ENCODE data around the gene ZNF470. TPM values are rescaled to one million over a fixed set of nuclear protein-coding genes. Genes with fewer than 3 reads are reported as not detected.

The ZNF470 gene
- total and polyA plus RNA-seq, 5 experiments from 2014 or later: 1.7 to 9.0 (median 3.4) TPM

GRCh38 chr19:56573914-56574313 lies 6.6 kb downstream of the ZNF470 start:
- peaks cover 18 to 95% (median 51%) of the 10 kb centered on the region in 9 donors for H3K9me3 Mint-ChIP-seq
- DNase-seq (no peak), ATAC-seq (no peak)
- POLR2A ChIA-PET: no interaction called here
- no peak overlapping the region for H3K27ac Mint-ChIP-seq
- no peaks in the 10 kb centered on the region for H3K27me3 Mint-ChIP-seq
- H3K4me1 Mint-ChIP-seq: no peaks in the 10 kb centered on the region
- peaks cover 61 to 78% (median 62%) of the 10 kb centered on the region in 3 donors for H3K36me3 Mint-ChIP-seq
- no peak overlapping the region for H3K4me3 Mint-ChIP-seq

GRCh38 chr19:56577719-56578602 lies 10.7 kb downstream of the ZNF470 start:
- Mint-ChIP-seq H3K9me3 (peaks cover 21 to 99% (median 56%) of the 10 kb centered on the region in 9 donors), H3K4me1 (peaks cover 0 to 2% (median under 1%) of the 10 kb centered on the region in 4 donors), H3K27me3 (no peaks in the 10 kb centered on the region), H3K4me3 (no peak overlapping the region), H3K27ac (no peak overlapping the region), H3K36me3 (peaks cover 34 to 72% (median 59%) of the 10 kb centered on the region in 3 donors)
- ATAC-seq (no peak), DNase-seq (no peak)
- POLR2A ChIA-PET: no interaction called here

GRCh38 chr19:56594446-56594782 lies 27.1 kb downstream of the ZNF470 start:
- POLR2A ChIA-PET: interaction anchor here (1.5 kb wide), 1 partner anchor 28 kb away, joined by 3 read pairs; no protein-coding TSS in a partner anchor
- peak overlapping the region; percentile 81 to 99 (median 95) for H3K4me3 Mint-ChIP-seq
- peaks cover 20 to 36% (median 35%) of the 10 kb centered on the region in 3 donors for H3K36me3 Mint-ChIP-seq
- H3K9me3 Mint-ChIP-seq: peaks cover 6 to 61% (median 41%) of the 10 kb centered on the region in 9 donors
- no peak for ATAC-seq
- H3K27ac Mint-ChIP-seq: peak overlapping the region; percentile 34 to 90 (median 70)
- peaks cover 16 to 25% (median 24%) of the 10 kb centered on the region in 4 donors for H3K4me1 Mint-ChIP-seq
- H3K27me3 Mint-ChIP-seq: no peaks in the 10 kb centered on the region
- no peak for DNase-seq

- H3K4me1 Mint-ChIP-seq: peaks cover 16 to 25% (median 24%) of the 10 kb centered on the region in 4 donors
- H3K36me3 Mint-ChIP-seq: peaks cover 26 to 38% (median 36%) of the 10 kb centered on the region in 3 donors
- no peaks in the 10 kb centered on the region for H3K27me3 Mint-ChIP-seq
- DNase-seq (peak; percentile 75 to 93 (median 84)), ATAC-seq (peak; percentile 96 to 97)
- peak within 1 kb of the TSS; percentile 51 to 96 (median 92) for H3K27ac Mint-ChIP-seq
- POLR2A ChIA-PET: interaction anchor here (0.7 to 1.5 kb wide), 3 partner anchors 28 to 651 kb away, joined by 3 to 6 read pairs (median 5); no protein-coding TSS in a partner anchor
- peaks cover 6 to 61% (median 41%) of the 10 kb centered on the region in 9 donors for H3K9me3 Mint-ChIP-seq
- peak within 1 kb of the TSS; percentile 81 to 99 (median 95) for H3K4me3 Mint-ChIP-seq
These were observed 27.7 kb downstream of the ZNF470 start, which contains the start of gene ZNF71 for GRCh38 chr19:56594783-56595547. ZNF71 (plus strand) TSS chr19:56595302; CDS start chr19:56601559, 6,257 bp downstream.

- peaks cover 28 to 39% (median 37%) of the 10 kb centered on the region in 3 donors for H3K36me3 Mint-ChIP-seq
- POLR2A ChIA-PET: interaction anchor here (0.7 to 1.5 kb wide), 3 partner anchors 29 to 651 kb away, joined by 3 to 6 read pairs (median 5); no protein-coding TSS in a partner anchor
- ATAC-seq (peak; percentile 37 to 41), DNase-seq (peak in 1 of 10 donors; percentile 64)
- H3K27ac Mint-ChIP-seq: peak overlapping the region; percentile 51 to 96 (median 92)
- H3K4me3 Mint-ChIP-seq: peak overlapping the region; percentile 81 to 99 (median 95)
- H3K4me1 Mint-ChIP-seq: peaks cover 16 to 27% (median 24%) of the 10 kb centered on the region in 4 donors
- H3K9me3 Mint-ChIP-seq: peaks cover 8 to 59% (median 37%) of the 10 kb centered on the region in 9 donors
- H3K27me3 Mint-ChIP-seq: no peaks in the 10 kb centered on the region
These were observed 28.3 kb downstream of the ZNF470 start for GRCh38 chr19:56595548-56595899.

GRCh38 chr19:56596676-56597075 lies 29.4 kb downstream of the ZNF470 start:
- Mint-ChIP-seq H3K9me3 (peaks cover 8 to 62% (median 38%) of the 10 kb centered on the region in 9 donors), H3K27me3 (no peaks in the 10 kb centered on the region), H3K4me1 (peaks cover 19 to 28% (median 24%) of the 10 kb centered on the region in 4 donors), H3K36me3 (peaks cover 40 to 44% (median 42%) of the 10 kb centered on the region in 3 donors), H3K27ac (no peak overlapping the region), H3K4me3 (peak overlapping the region in 9 of 10 donors; percentile 81 to 99 (median 95))
- POLR2A ChIA-PET: no interaction called here
- no peak for DNase-seq
- no peak for ATAC-seq

GRCh38 chr19:56597696-56598095 lies 30.4 kb downstream of the ZNF470 start:
- POLR2A ChIA-PET: interaction anchor here (0.9 kb wide), 1 partner anchor 16 kb away, joined by 3 read pairs; no protein-coding TSS in a partner anchor
- Mint-ChIP-seq H3K27me3 (no peaks in the 10 kb centered on the region), H3K4me3 (no peak overlapping the region), H3K9me3 (peaks cover 9 to 64% (median 36%) of the 10 kb centered on the region in 9 donors), H3K27ac (no peak overlapping the region), H3K36me3 (peaks cover 43 to 54% (median 49%) of the 10 kb centered on the region in 3 donors), H3K4me1 (peaks cover 19 to 28% (median 24%) of the 10 kb centered on the region in 4 donors)
- DNase-seq (no peak), ATAC-seq (no peak)

GRCh38 chr19:56601375-56601774 lies 34.1 kb downstream of the ZNF470 start:
- ATAC-seq: no peak
- Mint-ChIP-seq H3K27me3 (no peaks in the 10 kb centered on the region), H3K36me3 (peaks cover 57 to 87% (median 69%) of the 10 kb centered on the region in 3 donors), H3K4me3 (peak overlapping the region in 1 of 10 donors; percentile 26), H3K9me3 (peaks cover 21 to 87% (median 44%) of the 10 kb centered on the region in 9 donors), H3K4me1 (peaks cover 2 to 9% (median 8%) of the 10 kb centered on the region in 4 donors), H3K27ac (no peak overlapping the region)
- no peak for DNase-seq
- POLR2A ChIA-PET: no interaction called here

GRCh38 chr19:56603829-56604228 lies 36.6 kb downstream of the ZNF470 start:
- ATAC-seq: no peak
- no peak overlapping the region for H3K27ac Mint-ChIP-seq
- H3K4me1 Mint-ChIP-seq: peaks cover 0 to 3% (median 2%) of the 10 kb centered on the region in 4 donors
- no peak overlapping the region for H3K4me3 Mint-ChIP-seq
- DNase-seq: no peak
- H3K9me3 Mint-ChIP-seq: peaks cover 15 to 96% (median 56%) of the 10 kb centered on the region in 9 donors
- H3K36me3 Mint-ChIP-seq: peaks cover 66 to 88% (median 75%) of the 10 kb centered on the region in 3 donors
- POLR2A ChIA-PET: no interaction called here
- H3K27me3 Mint-ChIP-seq: no peaks in the 10 kb centered on the region

GRCh38 chr19:56608274-56608964 lies 41.2 kb downstream of the ZNF470 start:
- Mint-ChIP-seq H3K4me1 (peaks cover 0 to 4% (median 0%) of the 10 kb centered on the region in 4 donors), H3K36me3 (peaks cover 73 to 92% (median 74%) of the 10 kb centered on the region in 3 donors), H3K9me3 (peaks cover 22 to 100% (median 60%) of the 10 kb centered on the region in 9 donors), H3K4me3 (peak overlapping the region in 1 of 10 donors; percentile 38), H3K27me3 (no peaks in the 10 kb centered on the region), H3K27ac (no peak overlapping the region)
- DNase-seq: no peak
- POLR2A ChIA-PET: interaction anchor here (0.6 kb wide), 1 partner anchor 9 kb away, joined by 3 read pairs; no protein-coding TSS in a partner anchor
- ATAC-seq: no peak

- Mint-ChIP-seq H3K36me3 (peaks cover 87 to 96% (median 88%) of the 10 kb centered on the region in 3 donors), H3K27me3 (no peaks in the 10 kb centered on the region), H3K9me3 (peaks cover 24 to 100% (median 69%) of the 10 kb centered on the region in 9 donors), H3K27ac (no peak overlapping the region), H3K4me3 (no peak overlapping the region), H3K4me1 (peaks cover 0 to 4% (median 0%) of the 10 kb centered on the region in 4 donors)
- POLR2A ChIA-PET: no interaction called here
- no peak for DNase-seq
- no peak for ATAC-seq
These were observed 44.0 kb downstream of the ZNF470 start for GRCh38 chr19:56611288-56611687.

Measured in naive thymus-derived CD8-positive, alpha-beta T cell (primary cell).